NCI-H2029 (cell line): Measurements from ENCODE around the gene VAT1L.

Experiments
- DNase-seq: peaks from one replicate; lab custom pipeline; 2025; lab: John Stamatoyannopoulos, UW

Gene VAT1L

DNA sequence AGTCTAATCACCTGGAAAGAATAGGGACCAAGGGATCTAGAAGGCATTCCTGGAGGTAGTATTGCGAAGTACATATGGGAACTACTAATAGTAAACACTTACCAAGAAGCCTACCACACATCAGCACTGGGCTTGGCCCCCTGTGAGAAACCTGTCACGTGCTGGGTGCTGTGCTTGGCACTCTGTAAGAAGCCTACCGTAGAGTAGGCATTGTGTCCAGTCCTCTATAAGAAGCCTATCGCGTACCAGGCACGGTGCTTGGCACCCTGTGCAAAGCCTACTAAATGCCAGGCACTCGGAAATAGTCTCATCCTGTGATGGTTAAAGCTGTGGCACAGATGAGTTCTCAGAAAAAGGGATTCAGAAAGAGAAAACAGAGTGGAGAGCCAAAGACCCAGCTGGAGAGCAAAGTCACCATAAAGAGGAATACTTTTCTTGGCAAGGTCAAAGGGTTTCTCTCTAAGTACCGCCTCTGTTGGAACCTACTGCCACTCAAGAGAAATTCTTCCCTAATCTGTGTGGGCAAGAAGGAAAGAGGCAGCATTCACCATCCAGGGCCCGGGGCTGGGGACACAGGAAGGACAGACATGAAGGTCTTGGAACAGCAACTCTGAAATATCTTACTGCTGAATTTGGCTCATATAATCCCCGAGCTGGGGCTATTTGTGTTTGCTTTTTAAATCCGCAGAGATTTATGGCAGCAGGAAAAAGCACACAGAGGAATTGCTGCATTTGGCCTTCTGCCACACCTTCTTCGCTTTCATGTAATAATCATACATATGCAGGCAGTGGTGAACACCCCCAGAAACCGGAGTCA is 81.8 kb downstream of the VAT1L start:
- no peak for DNase-seq

DNA sequence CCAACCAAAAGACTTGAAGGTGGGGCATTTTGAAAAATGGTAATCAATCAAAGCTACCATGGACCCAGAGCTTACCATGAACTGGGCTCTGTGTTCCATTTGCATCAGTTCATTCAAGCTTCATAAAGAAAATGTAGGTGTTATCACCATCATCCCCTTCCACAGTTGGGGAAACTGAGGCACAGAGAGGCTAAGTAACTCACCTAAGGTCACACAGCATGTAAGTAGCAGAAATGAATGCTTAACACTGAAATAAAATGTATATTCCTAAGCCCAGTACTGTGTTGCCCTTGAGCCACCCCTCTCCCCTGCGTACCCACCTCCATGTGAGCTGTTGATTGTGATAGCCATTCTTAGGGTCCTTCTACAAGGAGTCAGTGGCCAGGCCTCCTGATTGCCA is 83.6 kb downstream of the VAT1L start:
- no peak for DNase-seq

DNA sequence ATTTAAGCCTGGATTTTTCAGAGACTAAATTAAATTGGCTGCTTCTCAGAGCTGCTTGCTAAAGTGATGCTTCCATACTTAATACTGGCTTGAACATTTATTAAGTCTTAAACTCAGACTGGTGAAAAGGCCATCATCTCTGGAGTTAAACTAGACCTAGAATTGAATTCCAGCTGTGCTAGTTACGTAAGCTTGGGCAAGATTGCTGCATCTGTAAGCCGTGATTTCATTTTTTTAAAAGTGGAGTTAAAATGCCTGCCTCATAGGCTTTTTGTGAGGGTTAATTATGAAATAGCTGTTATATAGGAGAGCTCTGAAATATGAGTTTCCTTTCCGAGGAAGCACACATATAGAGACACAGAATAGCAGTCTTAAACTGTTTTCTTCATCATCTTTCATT is 84.7 kb downstream of the VAT1L start:
- DNase-seq, result no peak

DNA sequence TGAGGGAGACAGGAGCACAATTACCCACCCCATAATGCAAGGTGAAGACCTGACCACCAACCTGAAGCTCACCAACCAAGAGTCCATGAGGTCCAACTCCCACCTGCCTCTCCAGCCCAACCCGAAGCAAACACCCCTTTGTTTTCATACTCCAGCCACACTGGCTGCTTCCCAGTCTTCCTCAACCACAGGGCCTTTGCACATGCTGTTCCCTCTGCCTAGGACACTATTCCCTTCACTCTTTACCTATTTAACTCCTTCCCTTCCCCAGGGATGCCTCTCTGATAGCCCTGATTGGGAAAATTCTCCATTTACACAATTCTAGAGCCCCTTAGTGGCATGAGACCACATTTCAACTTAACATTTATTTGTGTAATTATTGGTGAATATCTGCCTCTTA is 86.0 kb downstream of the VAT1L start:
- DNase-seq, result no peak

DNA sequence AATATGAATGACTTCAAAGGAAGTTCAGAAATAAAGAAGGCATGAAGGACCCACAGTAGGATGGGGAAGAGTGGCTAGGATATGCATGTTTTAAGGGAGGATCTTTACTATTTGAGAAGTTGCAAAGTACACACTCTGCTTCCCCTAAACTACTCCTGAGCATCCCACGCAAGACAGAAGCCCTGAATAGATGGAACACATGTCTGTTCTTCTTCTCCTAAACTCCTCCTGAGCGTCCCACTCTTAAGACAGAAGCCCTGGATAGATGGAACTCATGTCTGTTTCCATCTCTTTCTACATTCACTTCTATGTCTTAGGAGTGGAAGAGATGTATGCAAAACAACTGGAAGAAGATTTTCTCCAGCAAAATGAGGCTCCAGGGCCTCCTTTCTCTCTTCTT is 88.4 kb downstream of the VAT1L start:
- no peak for DNase-seq

DNA sequence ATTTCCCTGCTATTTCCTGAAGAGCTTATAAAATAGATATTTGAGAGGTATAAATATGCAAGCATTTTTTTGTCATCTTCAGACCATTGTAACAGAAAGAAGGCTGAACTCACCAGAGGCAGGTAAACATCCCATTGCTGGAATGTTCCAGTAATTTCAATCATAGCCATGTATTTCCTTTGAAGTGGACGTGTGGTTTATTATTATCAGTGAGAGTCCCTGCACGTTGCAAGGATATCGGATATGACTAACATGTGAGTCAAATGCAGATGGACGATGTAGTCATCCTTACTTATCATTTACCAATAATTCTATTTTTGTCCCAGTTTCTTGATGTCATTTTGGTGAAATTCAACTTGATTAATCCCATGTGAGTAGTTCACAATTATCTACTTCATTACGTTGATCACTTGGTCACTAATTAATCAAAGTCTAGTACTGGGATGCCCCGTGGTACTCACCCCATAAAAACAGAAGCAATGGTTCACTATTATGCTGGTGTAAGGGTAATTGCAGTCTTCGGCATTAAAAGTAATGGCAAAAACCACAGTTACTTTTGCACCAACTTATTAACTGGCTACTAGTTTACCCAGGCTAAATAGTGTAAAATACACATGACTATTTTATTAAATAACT is 89.5 kb downstream of the VAT1L start:
- DNase-seq, result no peak

DNA sequence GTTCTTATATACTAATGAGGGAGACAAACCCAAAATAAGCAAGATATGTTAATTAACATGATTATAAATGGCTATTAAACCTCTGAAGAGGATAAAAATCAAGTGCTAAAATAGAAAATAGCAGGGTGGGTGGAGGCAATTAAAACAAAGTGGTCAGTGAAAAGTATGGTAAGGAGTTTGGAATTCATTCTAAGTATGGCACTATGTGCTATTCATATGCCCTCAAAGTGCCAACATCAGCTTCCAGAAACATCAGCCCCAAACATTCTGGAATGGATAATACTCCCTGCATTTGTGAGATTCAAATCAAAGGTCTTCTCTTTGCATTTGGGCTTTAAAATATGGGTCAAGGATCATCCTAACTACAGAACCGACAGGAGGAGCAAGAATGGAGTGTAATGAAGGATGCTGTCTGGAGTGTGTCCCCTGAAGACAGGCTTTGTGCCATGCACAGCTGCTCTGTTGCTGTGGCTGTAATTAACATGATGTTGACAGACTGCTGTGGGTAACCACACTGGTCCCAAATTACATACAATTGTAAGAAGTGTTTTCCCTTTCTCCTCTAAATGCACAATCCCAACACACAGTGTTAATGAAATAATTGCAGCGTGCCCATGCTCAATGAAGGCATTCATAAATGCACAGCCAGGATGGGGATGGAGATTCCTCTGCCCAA is 93.1 kb downstream of the VAT1L start:
- DNase-seq, result no peak

DNA sequence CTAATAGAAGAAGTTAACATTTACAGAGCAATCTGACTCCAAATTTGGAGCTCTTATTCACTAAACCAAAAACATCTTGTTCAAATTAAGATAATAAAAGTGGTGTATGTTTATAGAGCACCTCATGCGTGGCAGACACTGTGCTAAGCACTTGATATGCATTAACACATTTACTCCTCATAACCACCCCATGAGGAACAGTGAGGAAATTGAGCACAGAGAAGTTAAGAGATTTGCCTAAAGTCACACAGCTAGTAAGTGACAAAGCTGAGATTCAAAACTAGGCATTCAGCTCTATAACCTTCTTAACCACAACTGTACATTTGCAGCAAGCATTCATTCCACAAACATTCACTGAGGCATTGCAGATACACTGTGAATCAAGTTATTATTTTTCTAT is 94.0 kb downstream of the VAT1L start:
- no peak for DNase-seq

DNA sequence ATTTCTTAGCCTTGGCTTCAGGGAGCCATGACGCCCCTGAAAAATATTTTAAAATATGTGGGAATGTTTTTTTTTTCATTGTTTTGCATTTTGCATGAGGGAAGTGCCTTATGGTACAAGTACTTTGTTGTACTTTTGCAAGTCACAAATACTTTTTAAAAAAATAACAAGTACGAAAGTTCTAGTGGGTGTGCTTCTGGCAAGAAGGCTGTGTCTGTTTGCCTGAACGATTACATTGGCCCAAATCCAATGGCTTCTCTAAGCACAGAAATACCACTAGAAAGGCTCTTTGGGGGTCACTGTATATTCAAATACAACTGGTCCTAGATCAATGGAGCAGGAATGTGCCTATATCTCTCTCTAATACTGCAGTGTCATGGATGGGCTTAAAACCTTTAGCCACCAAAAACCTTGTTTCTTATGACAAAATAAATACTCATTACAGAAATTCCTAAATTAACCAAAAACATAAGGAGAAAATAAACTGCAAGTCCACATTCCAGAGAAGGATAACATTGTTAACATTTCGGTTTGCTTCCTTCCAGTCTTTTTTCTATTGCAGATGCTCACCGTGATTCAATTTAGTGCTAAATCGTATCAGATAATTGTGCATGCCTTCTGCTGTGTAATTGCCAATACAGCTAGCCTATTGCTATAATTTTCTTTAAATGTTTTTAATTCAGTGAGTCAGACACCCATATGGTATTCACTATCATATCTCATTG is 97.4 kb downstream of the VAT1L start:
- no peak for DNase-seq

DNA sequence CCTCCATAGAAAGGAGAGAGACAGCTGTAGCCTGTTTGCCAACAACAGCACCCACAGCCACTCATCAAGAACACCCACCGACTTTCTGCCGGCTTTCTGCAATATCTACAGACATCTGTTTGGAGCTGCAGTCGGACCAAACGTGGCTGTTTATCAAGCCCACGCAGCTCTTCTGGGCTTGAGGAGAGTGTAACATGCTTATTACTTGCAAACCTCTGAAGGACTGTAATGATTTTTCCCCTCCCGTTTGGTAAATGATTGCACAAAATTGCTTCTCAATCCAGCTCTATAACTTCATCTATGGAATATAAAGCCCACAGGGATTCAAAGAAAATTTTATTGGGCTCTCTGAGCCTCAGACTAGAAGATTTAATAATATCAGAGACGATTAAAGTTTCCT is 100.5 kb downstream of the VAT1L start:
- DNase-seq, result no peak

DNA sequence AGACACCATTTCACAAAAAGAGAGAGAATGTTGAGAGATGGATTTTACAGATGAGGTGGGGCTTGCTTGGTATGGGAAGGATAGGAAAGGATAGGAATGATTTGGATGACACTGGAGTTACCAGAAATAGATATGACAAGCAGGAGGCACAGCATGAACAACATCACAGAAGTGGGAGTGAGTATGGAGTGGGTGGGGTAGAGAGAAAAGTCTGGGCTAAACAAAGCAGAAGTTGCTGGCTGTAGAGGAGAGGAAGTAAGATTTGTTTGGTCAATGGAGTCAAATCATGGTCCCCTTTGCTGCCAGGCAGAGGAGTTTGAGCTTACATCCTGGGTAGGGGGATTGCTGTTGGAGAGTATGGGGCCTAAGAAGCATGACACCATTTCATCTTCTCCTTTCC is 101.7 kb downstream of the VAT1L start:
- DNase-seq, result no peak

DNA sequence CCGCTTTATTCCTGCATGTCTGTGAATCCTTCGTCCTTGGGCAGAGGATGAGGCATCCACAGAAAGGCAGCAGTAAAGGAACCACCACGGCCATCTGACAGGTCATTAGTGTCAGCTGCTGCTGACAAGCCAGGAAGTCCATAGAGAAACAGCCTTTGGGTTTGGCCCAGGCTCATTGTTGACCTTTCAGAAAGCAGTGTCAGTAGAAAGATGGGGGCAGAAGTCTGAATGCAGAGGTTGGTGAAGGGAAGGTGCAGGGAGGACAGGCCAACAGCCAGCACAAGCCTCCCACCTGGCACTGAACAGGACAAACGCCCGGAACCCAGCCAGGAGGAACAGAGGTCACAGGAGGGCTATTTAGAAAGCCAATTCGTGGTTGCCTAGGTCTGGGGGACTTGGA is 105.8 kb downstream of the VAT1L start:
- DNase-seq, result no peak

DNA sequence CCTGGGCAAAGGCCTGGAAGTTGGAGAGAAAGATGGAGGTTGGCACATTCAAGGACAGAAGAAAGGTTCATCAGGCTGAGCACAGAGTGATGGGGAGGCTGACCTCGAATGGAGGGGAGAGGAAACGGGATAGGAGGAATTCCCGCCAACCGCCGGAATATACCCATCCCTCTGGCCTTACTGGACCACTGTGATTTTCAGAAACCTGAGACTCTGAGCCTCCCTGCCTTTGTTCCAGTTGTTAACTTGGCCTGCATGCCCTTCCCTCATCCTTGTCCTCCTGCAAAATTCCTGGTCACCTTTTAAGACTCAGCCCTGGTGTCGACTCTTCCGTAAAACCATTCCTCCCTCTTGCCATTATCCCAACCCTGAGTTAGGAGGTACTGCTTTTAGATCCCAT is 107.6 kb downstream of the VAT1L start:
- DNase-seq, result no peak

DNA sequence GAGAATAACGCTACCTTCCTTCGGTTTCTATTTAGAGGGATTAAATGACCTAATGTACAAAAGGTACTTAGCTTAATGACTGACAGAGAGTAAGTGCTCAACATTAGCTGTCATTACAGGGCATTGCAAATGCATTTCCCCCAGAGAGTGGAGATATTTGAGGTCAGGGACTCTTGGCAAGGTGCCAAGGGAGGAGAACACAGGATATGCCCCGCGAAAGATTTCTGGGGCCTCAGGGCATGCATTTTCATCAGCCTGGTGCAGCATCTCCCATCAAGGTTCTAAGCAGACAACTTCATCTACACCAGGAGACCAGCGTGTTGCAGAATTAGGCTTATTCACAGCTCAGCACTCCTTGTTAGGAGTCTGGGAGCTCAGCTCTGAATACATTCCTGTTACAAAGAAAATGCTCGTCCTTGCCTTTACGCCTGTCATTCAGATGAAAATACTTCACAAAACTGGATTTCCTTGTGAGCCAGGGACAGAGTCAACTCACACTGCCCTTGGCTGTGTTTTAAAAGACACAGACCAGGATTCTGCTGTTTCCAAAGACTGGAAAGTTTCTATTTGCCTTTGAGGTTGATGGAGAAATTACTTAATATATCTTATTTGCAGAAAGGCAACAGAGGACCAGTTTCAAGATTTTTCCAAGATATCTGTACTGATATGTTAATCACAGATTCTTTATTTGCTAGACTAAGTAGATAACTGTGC is 108.2 kb downstream of the VAT1L start:
- DNase-seq, result peak; percentile 13

DNA sequence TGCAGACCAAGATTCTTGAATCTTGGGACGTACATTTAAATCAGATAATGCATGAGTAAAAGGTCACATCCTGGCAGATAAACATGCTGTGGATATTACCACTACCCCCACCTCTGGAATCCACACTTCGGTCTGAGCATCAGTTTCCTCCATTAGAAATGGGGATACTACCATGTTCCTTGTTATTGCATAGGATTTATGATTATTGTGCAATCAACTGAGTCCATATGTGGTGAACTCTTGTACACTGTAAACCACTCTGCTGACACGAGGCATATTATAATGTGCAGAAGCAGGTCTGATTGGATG is 108.7 kb downstream of the VAT1L start:
- DNase-seq, result no peak

DNA sequence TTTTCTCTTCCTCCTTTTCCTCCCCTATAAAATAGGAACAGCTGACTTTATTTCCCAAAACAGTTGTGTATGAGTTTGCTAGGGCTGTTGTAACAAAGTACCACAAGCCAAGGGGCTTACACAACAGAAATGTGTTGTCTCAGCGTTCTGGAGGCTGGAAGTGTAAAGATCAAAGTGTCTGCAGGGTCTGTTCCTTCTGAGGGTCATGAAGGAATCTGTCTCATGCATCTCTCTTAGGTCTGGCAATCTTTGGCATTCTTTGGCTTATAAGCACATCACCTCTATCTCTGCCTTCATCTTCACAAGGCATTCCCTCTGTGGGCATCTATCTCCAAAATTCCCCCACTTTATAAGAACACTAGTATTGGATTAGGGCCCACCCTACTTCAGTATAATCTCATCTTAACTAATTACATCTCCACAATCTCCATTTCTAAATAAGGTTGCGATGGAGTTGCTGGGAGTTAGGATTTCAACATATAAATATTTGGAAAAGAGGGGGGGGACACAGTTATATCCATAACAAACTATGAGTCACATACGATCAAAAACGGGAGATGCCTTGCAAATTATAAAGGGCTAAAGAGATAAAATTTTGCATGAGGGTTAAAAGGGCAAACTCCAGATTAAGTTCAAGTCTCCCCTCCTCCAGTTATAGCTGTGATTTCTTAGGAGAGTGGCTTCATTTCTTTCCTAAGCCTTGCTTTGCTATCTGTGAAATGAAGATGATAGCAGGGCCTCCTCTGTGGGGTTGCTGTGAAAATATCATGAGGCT is 109.7 kb downstream of the VAT1L start:
- no peak for DNase-seq

DNA sequence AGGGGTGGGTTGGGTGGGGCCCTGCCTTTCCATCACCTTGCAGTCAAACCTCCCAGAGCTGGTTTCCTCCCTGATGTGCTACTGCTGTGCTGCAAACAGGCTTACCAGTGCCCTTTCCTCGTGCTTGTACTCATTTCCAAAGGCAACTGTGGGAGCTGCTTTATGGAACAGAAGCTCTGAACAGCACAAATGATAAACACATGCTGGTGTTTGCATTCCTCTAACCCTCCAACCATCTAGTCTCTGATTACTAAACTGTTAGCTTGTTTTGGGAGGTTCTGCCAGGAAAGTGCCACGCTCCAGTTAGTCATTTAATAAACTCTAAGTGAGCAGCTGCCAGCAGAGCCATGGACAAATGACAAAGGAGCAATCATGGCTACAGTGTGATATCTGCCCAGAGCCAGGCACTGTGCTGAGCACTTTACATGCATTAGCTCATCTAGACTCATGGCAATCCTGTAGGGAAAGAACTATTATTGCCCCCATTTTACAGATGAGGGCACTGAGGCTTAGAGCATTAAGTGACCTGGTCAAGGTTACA is 110.4 kb downstream of the VAT1L start:
- peak; percentile 22 for DNase-seq

DNA sequence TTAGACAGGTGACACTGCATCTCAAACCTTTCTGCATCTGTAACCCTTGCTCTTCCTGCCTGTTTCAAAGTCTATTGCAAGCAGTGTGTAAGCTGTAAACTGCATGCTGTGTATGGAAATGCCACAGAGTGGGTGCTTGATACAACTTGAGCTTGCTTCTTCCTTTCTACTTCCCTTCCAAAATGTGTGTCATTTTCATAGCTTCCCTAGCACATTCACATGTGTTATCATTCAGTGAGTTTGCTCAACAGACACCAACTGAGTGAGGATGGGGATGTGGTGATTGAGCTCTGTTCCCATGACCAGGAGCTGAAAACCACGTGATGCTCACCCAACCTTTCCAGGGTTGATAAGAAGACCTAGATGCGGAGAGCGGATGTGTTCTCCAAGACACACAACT is 111.1 kb downstream of the VAT1L start:
- no peak for DNase-seq

DNA sequence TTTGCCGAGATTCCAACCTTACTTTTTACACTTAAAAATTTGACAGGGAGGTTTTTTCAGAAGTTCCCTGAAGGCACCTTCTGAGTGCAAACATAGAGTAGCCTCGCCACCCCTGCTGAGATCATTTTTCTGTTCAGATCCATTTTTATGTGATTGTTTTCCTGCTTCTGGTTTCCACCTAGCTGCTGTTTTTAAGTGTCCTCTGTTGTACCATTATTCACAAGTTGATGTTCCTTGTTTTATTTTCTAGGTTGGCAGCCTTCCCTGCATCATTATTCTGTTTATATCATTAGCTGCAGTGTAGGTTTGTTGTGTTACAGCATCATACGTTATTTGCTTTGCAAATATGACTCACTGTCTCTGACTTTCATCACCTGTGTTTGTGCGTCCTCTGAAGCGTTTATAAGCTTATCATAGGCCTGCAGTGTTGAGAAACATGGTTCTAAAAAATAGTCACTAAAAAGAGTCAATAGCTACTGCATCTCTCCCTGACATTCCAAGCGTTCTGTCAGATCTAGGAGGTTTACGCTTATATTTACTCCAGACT is 117.1 kb downstream of the VAT1L start:
- peak; percentile 77 for DNase-seq

DNA sequence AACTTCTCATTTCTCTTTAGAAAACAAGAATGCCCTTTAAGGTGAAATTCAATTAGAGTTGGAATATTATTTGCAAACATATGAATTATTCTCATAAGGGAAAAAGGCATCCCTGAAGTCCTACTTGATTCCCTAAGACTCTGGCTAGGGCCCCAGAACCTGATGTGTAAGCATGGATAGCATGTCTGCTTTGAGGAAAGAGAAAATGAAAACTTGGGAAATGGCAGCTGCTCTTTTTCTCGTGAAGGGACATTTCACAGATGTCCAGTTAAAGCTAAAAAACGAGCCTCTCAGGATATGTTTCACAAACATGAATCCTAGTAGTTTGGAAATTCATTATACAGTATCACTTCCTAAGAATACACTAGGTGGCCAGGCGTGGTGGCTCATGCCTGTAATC is 121.7 kb downstream of the VAT1L start:
- no peak for DNase-seq

DNA sequence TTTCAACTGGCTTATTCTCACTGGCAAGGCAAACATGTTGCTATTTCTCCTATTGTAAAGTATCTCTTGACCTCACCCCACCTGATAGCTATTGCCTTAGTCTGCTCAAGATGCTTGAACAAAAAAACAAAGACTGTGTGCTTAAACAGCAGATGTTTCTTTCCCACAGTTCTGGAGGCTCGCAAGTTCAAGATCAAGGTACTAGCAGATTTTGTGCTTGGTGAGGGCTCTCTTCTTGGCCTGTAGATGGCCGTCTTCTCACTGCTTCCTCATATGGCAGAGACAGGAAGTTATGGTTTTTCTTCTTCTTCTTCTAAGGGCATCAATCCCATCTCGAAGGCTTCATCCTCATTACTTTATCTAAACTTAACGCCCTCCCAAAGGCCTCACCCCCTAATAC is 124.3 kb downstream of the VAT1L start:
- no peak for DNase-seq
